ENCODE results near the gene CEBPG. TPM values are rescaled to one million over a fixed set of nuclear protein-coding genes. Genes with fewer than 3 reads are reported as not detected.

CEBPG gene
- total RNA-seq, 1 donor from 2014 or later = 59.3 TPM

DNA sequence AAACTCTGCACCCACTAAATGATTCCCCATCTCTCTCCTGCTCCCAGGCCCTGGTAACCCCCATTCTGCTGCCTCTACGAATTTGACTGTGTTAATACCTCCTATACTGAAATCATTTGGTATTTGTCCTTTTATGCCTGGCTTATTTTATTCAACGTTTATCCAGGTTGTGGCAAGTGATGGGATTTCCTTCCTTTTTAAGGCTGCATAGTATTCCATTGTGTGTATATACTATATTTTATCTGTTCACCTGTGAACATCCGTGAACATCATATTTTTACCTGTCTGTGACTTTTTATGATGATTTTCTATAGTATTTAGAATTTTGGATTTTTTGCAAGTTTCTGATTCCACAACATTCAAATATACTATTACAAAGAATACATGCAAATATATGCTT lies 13.9 kb upstream of the CEBPG start:
- H3F3A ChIP-seq (ENCODE audit: low read depth) = no peaks in the 10 kb centered on the region

DNA sequence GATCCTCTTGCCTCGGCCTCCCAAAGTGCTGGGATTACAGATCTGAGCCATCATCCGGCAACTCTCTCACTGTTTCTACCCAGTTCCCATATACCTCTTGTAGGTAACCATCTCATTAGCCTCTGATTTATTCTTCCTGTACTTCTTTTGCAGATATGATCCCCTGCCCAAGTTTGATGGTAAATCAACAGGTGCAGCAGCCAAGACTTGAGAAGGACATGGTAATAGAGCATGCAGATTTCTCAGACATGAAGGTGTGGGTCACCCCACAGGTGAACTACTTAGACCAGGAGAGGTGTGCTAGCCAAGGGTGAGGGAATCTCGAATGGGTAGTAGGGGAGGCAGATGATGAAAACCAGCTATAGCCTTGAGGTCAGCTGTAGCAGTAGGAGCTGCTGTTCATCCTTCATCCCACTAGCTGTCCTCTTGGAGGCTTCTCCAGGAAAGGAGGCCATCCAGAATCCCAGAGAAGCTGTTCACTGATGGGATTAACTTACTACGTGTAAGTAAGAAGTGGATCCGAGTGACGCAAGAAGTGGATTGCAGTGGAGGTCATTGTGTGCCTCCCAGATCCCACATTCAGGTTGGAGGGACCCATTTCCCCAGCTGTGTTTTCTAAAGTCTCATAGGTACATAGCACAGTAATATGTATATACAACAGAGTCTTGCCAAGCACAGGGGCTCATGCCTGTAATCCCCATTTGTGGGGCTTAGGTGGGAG lies 10.8 kb upstream of the CEBPG start:
- Mint-ChIP-seq H3K4me1 (no peaks in the 10 kb centered on the region), H3K27ac (no peak overlapping the region), H3K9me3 (no peaks in the 10 kb centered on the region), H3K36me3 (no peaks in the 10 kb centered on the region), H3K27me3 (ENCODE audit: insufficient read depth, low read depth) (peaks cover 14% of the 10 kb centered on the region), H3K4me3 (no peak overlapping the region)
- no peak overlapping the region for H3K9ac ChIP-seq
- TF ChIP-seq, protein P1, sequence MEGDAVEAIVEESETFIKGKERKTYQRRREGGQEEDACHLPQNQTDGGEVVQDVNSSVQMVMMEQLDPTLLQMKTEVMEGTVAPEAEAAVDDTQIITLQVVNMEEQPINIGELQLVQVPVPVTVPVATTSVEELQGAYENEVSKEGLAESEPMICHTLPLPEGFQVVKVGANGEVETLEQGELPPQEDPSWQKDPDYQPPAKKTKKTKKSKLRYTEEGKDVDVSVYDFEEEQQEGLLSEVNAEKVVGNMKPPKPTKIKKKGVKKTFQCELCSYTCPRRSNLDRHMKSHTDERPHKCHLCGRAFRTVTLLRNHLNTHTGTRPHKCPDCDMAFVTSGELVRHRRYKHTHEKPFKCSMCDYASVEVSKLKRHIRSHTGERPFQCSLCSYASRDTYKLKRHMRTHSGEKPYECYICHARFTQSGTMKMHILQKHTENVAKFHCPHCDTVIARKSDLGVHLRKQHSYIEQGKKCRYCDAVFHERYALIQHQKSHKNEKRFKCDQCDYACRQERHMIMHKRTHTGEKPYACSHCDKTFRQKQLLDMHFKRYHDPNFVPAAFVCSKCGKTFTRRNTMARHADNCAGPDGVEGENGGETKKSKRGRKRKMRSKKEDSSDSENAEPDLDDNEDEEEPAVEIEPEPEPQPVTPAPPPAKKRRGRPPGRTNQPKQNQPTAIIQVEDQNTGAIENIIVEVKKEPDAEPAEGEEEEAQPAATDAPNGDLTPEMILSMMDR (IDR thresholded peaks at IDR 0.05) = no peak
- no peak for TF ChIP-seq EZH2 (IDR thresholded peaks at IDR 0.05)
- no peaks in the 10 kb centered on the region for H3K27me3 ChIP-seq
- no peak for DNase-seq (ENCODE audit: low spot score)
- no peaks in the 10 kb centered on the region for H3K79me2 ChIP-seq (ENCODE audit: low read depth)
- H3K9me3 ChIP-seq (ENCODE audit: low read depth) = no peaks in the 10 kb centered on the region
- H3F3A ChIP-seq (ENCODE audit: low read depth) = no peaks in the 10 kb centered on the region
- no peaks in the 10 kb centered on the region for H4K20me1 ChIP-seq (ENCODE audit: low read depth)
- H3K4me2 ChIP-seq = no peak overlapping the region
- no peaks in the 10 kb centered on the region for H3K36me3 ChIP-seq
- H3K4me3 ChIP-seq = no peak overlapping the region
- H3K4me1 ChIP-seq = no peaks in the 10 kb centered on the region
- H2AFZ ChIP-seq (replicated peaks) = no peak overlapping the region
- H3K27ac ChIP-seq = no peak overlapping the region

More for the DNA sequence above, 13.9 kb upstream of the CEBPG start:
- no peak overlapping the region for H3K27ac ChIP-seq
- Mint-ChIP-seq H3K36me3 (no peaks in the 10 kb centered on the region), H3K9me3 (peaks cover 10% of the 10 kb centered on the region), H3K4me3 (no peak overlapping the region), H3K4me1 (no peaks in the 10 kb centered on the region), H3K27me3 (ENCODE audit: insufficient read depth, low read depth) (peaks cover 11% of the 10 kb centered on the region), H3K27ac (no peak overlapping the region)
- no peak overlapping the region for H2AFZ ChIP-seq (replicated peaks)
- H3K9me3 ChIP-seq (ENCODE audit: low read depth) = peaks cover 12% of the 10 kb centered on the region
- H3K36me3 ChIP-seq = no peaks in the 10 kb centered on the region
- H4K20me1 ChIP-seq (ENCODE audit: low read depth) = no peaks in the 10 kb centered on the region
- H3K79me2 ChIP-seq (ENCODE audit: low read depth) = no peaks in the 10 kb centered on the region
- H3K4me2 ChIP-seq = no peak overlapping the region
- no peak overlapping the region for H3K9ac ChIP-seq
- no peak overlapping the region for H3K4me3 ChIP-seq
- TF ChIP-seq EZH2phosphoT487 (IDR thresholded peaks at IDR 0.05) = no peak
- TF ChIP-seq, protein P1 (IDR thresholded peaks at IDR 0.05) = no peak
- no peak for TF ChIP-seq EZH2 (IDR thresholded peaks at IDR 0.05)
- H3K4me1 ChIP-seq = no peaks in the 10 kb centered on the region
- DNase-seq (ENCODE audit: low spot score) = no peak
- H3K27me3 ChIP-seq = no peaks in the 10 kb centered on the region

GRCh38 chr19:33363476-33363875 lies 10.0 kb upstream of the CEBPG start:
- no peaks in the 10 kb centered on the region for H3K4me1 ChIP-seq
- DNase-seq (ENCODE audit: low spot score) = no peak
- H3K4me3 ChIP-seq = no peak overlapping the region
- TF ChIP-seq, protein P1 (IDR thresholded peaks at IDR 0.05) = no peak
- TF ChIP-seq EZH2 (IDR thresholded peaks at IDR 0.05) (no peak), EZH2phosphoT487 (IDR thresholded peaks at IDR 0.05) (no peak)
- no peaks in the 10 kb centered on the region for H4K20me1 ChIP-seq (ENCODE audit: low read depth)
- no peak overlapping the region for H3K4me3 Mint-ChIP-seq
- no peak overlapping the region for H3K27ac Mint-ChIP-seq
- no peaks in the 10 kb centered on the region for H3K9me3 ChIP-seq (ENCODE audit: low read depth)
- no peaks in the 10 kb centered on the region for H3K4me1 Mint-ChIP-seq
- no peak overlapping the region for H3K27ac ChIP-seq
- H3K36me3 Mint-ChIP-seq = no peaks in the 10 kb centered on the region
- no peaks in the 10 kb centered on the region for H3K36me3 ChIP-seq
- no peak overlapping the region for H3K9ac ChIP-seq
- H3F3A ChIP-seq (ENCODE audit: low read depth) = no peaks in the 10 kb centered on the region
- peaks cover 14% of the 10 kb centered on the region for H3K27me3 Mint-ChIP-seq (ENCODE audit: insufficient read depth, low read depth)
- H3K79me2 ChIP-seq (ENCODE audit: low read depth) = no peaks in the 10 kb centered on the region
- no peaks in the 10 kb centered on the region for H3K9me3 Mint-ChIP-seq
- H2AFZ ChIP-seq (replicated peaks) = no peak overlapping the region
- no peaks in the 10 kb centered on the region for H3K27me3 ChIP-seq
- H3K4me2 ChIP-seq = no peak overlapping the region
